AG04449 (cell line): ENCODE measurements around the gene UIMC1.

Source experiments
- CTCF ChIA-PET: fragments of 350-600 bp; formaldehyde crosslinking; extraction: SDS; loops from one replicate; lab custom pipeline; 2021; ENCODE audit warnings: antibody characterized with exemption; lab: Yijun Ruan, JAX
- POLR2A ChIA-PET: fragments of 400-600, 350-600 bp; formaldehyde crosslinking; extraction: SDS; loops from one replicate; lab custom pipeline; 2020; ENCODE audit warnings: antibody characterized with exemption, inconsistent platforms; lab: Yijun Ruan, JAX
- DNase-seq: peaks from one replicate; pipeline ENCODE4 v3.0.0-alpha.2; 2010; ENCODE audit warnings: low read depth, low spot score
- H3K4me3 ChIP-seq: 2 replicates; pipeline ENCODE4 v1.5.1; 2011; ENCODE audit warnings: low read depth, mild to moderate bottlenecking, control low read depth, low read length
- CTCF ChIP-seq: IDR thresholded peaks from one replicate; pipeline ENCODE4 v1.5.1; 2011; ENCODE audit warnings: mild to moderate bottlenecking, moderate library complexity, low read length, control low read depth, inconsistent platforms; ENCODE audit not compliant: insufficient read depth; ENCODE audit errors: missing control alignments

Gene UIMC1

GRCh38 chr5:176902102-176902814, 104.3 kb downstream of the UIMC1 start:
- no peak overlapping the region for H3K4me3 ChIP-seq
- ChIA-PET POLR2A (no interaction called here), CTCF (interaction anchor here (3.8 kb wide), 1 partner anchor 242 kb away, joined by 23 read pairs; no protein-coding TSS in a partner anchor)
- no peak for DNase-seq
- no peak for TF ChIP-seq CTCF

- POLR2A ChIA-PET: no interaction called here
- no peak for TF ChIP-seq CTCF
- no peak overlapping the region for H3K4me3 ChIP-seq
- CTCF ChIA-PET: interaction anchor here (0.7 to 3.8 kb wide), 2 partner anchors 32 to 241 kb away, joined by 4 to 23 read pairs; no protein-coding TSS in a partner anchor
- no peak for DNase-seq
These were observed 105.1 kb downstream of the UIMC1 start for GRCh38 chr5:176901260-176902101.

GRCh38 chr5:176900780-176901204, 105.8 kb downstream of the UIMC1 start:
- CTCF ChIA-PET: interaction anchor here (0.7 to 3.8 kb wide), 3 partner anchors 31 to 243 kb away, joined by 4 to 23 read pairs (median 8); no protein-coding TSS in a partner anchor
- no peak overlapping the region for H3K4me3 ChIP-seq
- no peak for DNase-seq
- POLR2A ChIA-PET: no interaction called here
- TF ChIP-seq CTCF: no peak

- no peak overlapping the region for H3K4me3 ChIP-seq
- CTCF ChIA-PET: interaction anchor here (2.6 to 3.8 kb wide), 2 partner anchors 240 to 242 kb away, joined by 8 to 23 read pairs; no protein-coding TSS in a partner anchor
- POLR2A ChIA-PET: no interaction called here
- no peak for TF ChIP-seq CTCF
- DNase-seq: no peak
These were observed 106.4 kb downstream of the UIMC1 start for GRCh38 chr5:176899946-176900779.

- CTCF ChIA-PET: interaction anchor here (2.6 to 3.8 kb wide), 2 partner anchors 239 to 242 kb away, joined by 8 to 23 read pairs; no protein-coding TSS in a partner anchor
- POLR2A ChIA-PET: no interaction called here
- TF ChIP-seq CTCF: no peak
- H3K4me3 ChIP-seq: no peak within 1 kb of the TSS
- DNase-seq: no peak
These were observed 107.2 kb downstream of the UIMC1 start, which contains the start of gene HK3 for GRCh38 chr5:176899296-176899891. HK3 (minus strand) TSS chr5:176899346; CDS start chr5:176896159, 3,187 bp downstream.
